IMR-90 (cell line): ENCODE measurements around the gene PARP12. TPM values are rescaled to one million over a fixed set of nuclear protein-coding genes. Genes with fewer than 3 reads are reported as not detected.

ENCODE experiments used
- ATAC-seq: fragments of 200-7000 bp; cut with Tn5 transposase; 2 replicates; pipeline ENCODE4 v1.9.1; 2020; ENCODE audit warnings: low read depth, mild to moderate bottlenecking, moderate library complexity
- BruUV-seq: library from RNA; stranded (reverse); fragments of 400-500 nt; replicated peaks from 2 replicates; lab custom pipeline; 2021; lab: Mats Ljungman, UMichigan
- CTCF ChIA-PET: fragments of 300-600 bp; formaldehyde crosslinking; extraction: SDS; loops from one replicate; lab custom pipeline; 2021; ENCODE audit warnings: antibody characterized with exemption; lab: Yijun Ruan, JAX
- POLR2A ChIA-PET: fragments of 300-600 bp; sonication (Branson Sonifier 250); formaldehyde crosslinking; loops from one replicate; lab custom pipeline; 2022; ENCODE audit warnings: antibody characterized with exemption; ENCODE audit not compliant: unreplicated experiment; lab: Charles Lee
- DNase-seq: peaks from one replicate; pipeline ENCODE4 v3.0.0; 2013
- H2AFZ ChIP-seq: replicated peaks from 2 replicates; pipeline ENCODE3; 2013; ENCODE audit warnings: low read length, mild to moderate bottlenecking; ENCODE audit not compliant: poor library complexity
- H2AK5ac ChIP-seq: 2 replicates; pipeline ENCODE4 v1.6.1; 2013; ENCODE audit warnings: low read depth, low read length, inconsistent platforms
- H2AK9ac ChIP-seq: replicated peaks from 2 replicates; pipeline ENCODE3; 2013; ENCODE audit warnings: mild to moderate bottlenecking, low read depth, low read length, moderate library complexity; ENCODE audit not compliant: poor library complexity
- H2BK120ac ChIP-seq: 2 replicates; pipeline ENCODE4 v1.6.1; 2013; ENCODE audit warnings: low read depth, low read length, inconsistent platforms
- H2BK15ac ChIP-seq: 3 replicates; pipeline ENCODE4 v1.6.1; 2013; ENCODE audit warnings: low read depth, low read length, inconsistent platforms
- H2BK20ac ChIP-seq: 2 replicates; pipeline ENCODE4 v1.6.1; 2013; ENCODE audit warnings: low read depth, mild to moderate bottlenecking, inconsistent platforms, low read length, moderate library complexity
- H2BK5ac ChIP-seq: 2 replicates; pipeline ENCODE4 v1.6.1; 2013; ENCODE audit warnings: mild to moderate bottlenecking, low read depth, low read length, inconsistent platforms; ENCODE audit not compliant: poor library complexity, severe bottlenecking
- H3K14ac ChIP-seq: replicated peaks from 2 replicates; pipeline ENCODE4 v1.6.1; 2013; ENCODE audit warnings: low read depth, low read length, inconsistent platforms
- H3K18ac ChIP-seq: 2 replicates; pipeline ENCODE4 v1.6.1; 2013; ENCODE audit warnings: low read depth, low read length, control low read depth
- H3K23ac ChIP-seq: 2 replicates; pipeline ENCODE4 v1.6.1; 2013; ENCODE audit warnings: low read depth, low read length, inconsistent platforms
- H3K27ac ChIP-seq: 2 replicates; pipeline ENCODE4 v1.5.1; 2013; ENCODE audit warnings: mild to moderate bottlenecking, control low read depth, low read length; ENCODE audit not compliant: insufficient read depth
- H3K27me3 ChIP-seq: 2 replicates; pipeline ENCODE4 v1.6.1; 2013; ENCODE audit warnings: low read length; ENCODE audit not compliant: control insufficient read depth, insufficient read depth
- H3K36me3 ChIP-seq: 2 replicates; pipeline ENCODE4 v1.6.1; 2013; ENCODE audit warnings: low read length, mixed read lengths; ENCODE audit not compliant: control insufficient read depth, insufficient read depth
- H3K4ac ChIP-seq: 2 replicates; pipeline ENCODE4 v1.6.1; 2013; ENCODE audit warnings: low read depth, low read length, inconsistent platforms
- H3K4me1 ChIP-seq: 2 replicates; pipeline ENCODE4 v1.6.1; 2013; ENCODE audit warnings: low read length, mixed read lengths; ENCODE audit not compliant: control insufficient read depth, insufficient read depth
- H3K4me2 ChIP-seq: 2 replicates; pipeline ENCODE4 v1.6.1; 2013; ENCODE audit warnings: low read depth, mild to moderate bottlenecking, control low read depth, low read length, moderate library complexity
- H3K4me3 ChIP-seq: 2 replicates; pipeline ENCODE4 v1.5.1; 2013; ENCODE audit warnings: low read depth, mild to moderate bottlenecking, control low read depth, low read length, moderate library complexity; ENCODE audit not compliant: insufficient read depth
- H3K56ac ChIP-seq: 2 replicates; pipeline ENCODE4 v1.6.1; 2013; ENCODE audit warnings: low read length, inconsistent platforms; ENCODE audit not compliant: insufficient read depth; ENCODE audit errors: extremely low read depth
- H3K79me1 ChIP-seq, 2 experiments: 2 replicates each; pipeline ENCODE4 v1.6.1; 2013; ENCODE audit warnings: low read length in 2 of 2, inconsistent platforms in 1 of 2, low read depth in 1 of 2
- H3K9ac ChIP-seq: 2 replicates; pipeline ENCODE4 v1.6.1; 2013; ENCODE audit warnings: low read depth, low read length, control low read depth
- H3K9me1 ChIP-seq: 2 replicates; pipeline ENCODE4 v1.6.1; 2013; ENCODE audit warnings: low read length, inconsistent platforms; ENCODE audit not compliant: insufficient read depth
- H3K9me3 ChIP-seq: 2 replicates; pipeline ENCODE4 v1.6.1; 2013; ENCODE audit warnings: low read length; ENCODE audit not compliant: control insufficient read depth, insufficient read depth
- H4K20me1 ChIP-seq: 2 replicates; pipeline ENCODE4 v1.6.1; 2013; ENCODE audit warnings: low read length, inconsistent platforms; ENCODE audit not compliant: insufficient read depth
- H4K5ac ChIP-seq: 2 replicates; pipeline ENCODE4 v1.6.1; 2013; ENCODE audit warnings: mild to moderate bottlenecking, low read depth, low read length, control low read depth
- H4K8ac ChIP-seq, 2 experiments: 2 replicates each; pipeline ENCODE4 v1.6.1; 2013; ENCODE audit warnings: low read depth in 2 of 2, low read length in 2 of 2, control low read depth in 1 of 2, inconsistent platforms in 1 of 2
- H4K91ac ChIP-seq: 2 replicates; pipeline ENCODE4 v1.6.1; 2013; ENCODE audit warnings: low read depth, low read length, inconsistent platforms; ENCODE audit not compliant: insufficient read depth
- CEBPB ChIP-seq: IDR thresholded peaks from 2 replicates; pipeline ENCODE4 v1.6.1; 2012; ENCODE audit warnings: low read depth, low read length, improper control_type of control experiment
- CHD1 ChIP-seq: IDR thresholded peaks from 2 replicates; pipeline ENCODE4 v1.6.1; 2012; ENCODE audit warnings: low read depth, low read length, improper control_type of control experiment
- FOS ChIP-seq: fragments of 150-350 bp; IDR thresholded peaks from 2 replicates; pipeline ENCODE4 v1.6.1; 2016; ENCODE audit warnings: low read depth, low read length
- MAFK ChIP-seq: IDR thresholded peaks from 2 replicates; pipeline ENCODE4 v1.6.1; 2012; ENCODE audit warnings: low read depth, low read length, improper control_type of control experiment
- MAZ ChIP-seq: IDR thresholded peaks from 2 replicates; pipeline ENCODE4 v1.6.1; 2012; ENCODE audit warnings: low read depth, mild to moderate bottlenecking, low read length, improper control_type of control experiment, moderate library complexity, borderline replicate concordance
- MXI1 ChIP-seq: IDR thresholded peaks from 2 replicates; pipeline ENCODE4 v1.6.1; 2012; ENCODE audit warnings: low read depth, mild to moderate bottlenecking, low read length, moderate library complexity, borderline replicate concordance
- NFE2L2 ChIP-seq: fragments of 150-350 bp; IDR thresholded peaks from 2 replicates; pipeline ENCODE4 v1.6.1; 2016; ENCODE audit warnings: low read depth, mild to moderate bottlenecking, low read length
- POLR2A ChIP-seq: IDR thresholded peaks from 2 replicates; pipeline ENCODE4 v1.6.1; 2012; ENCODE audit warnings: mild to moderate bottlenecking, low read depth, low read length
- RAD21 ChIP-seq: IDR thresholded peaks from 2 replicates; pipeline ENCODE4 v1.6.1; 2012; ENCODE audit warnings: low read length, improper control_type of control experiment
- RCOR1 ChIP-seq: IDR thresholded peaks from 2 replicates; pipeline ENCODE4 v1.6.1; 2012; ENCODE audit warnings: mild to moderate bottlenecking, low read length, improper control_type of control experiment; ENCODE audit not compliant: insufficient replicate concordance
- RFX5 ChIP-seq: IDR thresholded peaks from 2 replicates; pipeline ENCODE4 v1.8.0; 2012; ENCODE audit warnings: low read depth, mild to moderate bottlenecking, low read length, moderate library complexity
- WGBS, 2 experiments: methylation state at CpG; one replicate each; pipeline versions ENCODE4 v1.1.5 to v1.1.7; 2013; ENCODE audit warnings: missing lambda C conversion rate in 2 of 2; ENCODE audit not compliant: insufficient read length in 1 of 2; ENCODE audit errors: extremely low coverage in 2 of 2; 5-methylcytosine and 5-hydroxymethylcytosine counted together
- dilution Hi-C: fragments of 300-500 bp; cut with HindIII; formaldehyde crosslinking; loops from one replicate; pipeline ENCODE4 v1.14.3; 2018; ENCODE audit warnings: low sequenced_read_pairs; ENCODE audit not compliant: unreplicated experiment
- in situ Hi-C: fragments of 300-500 bp; cut with MboI; formaldehyde crosslinking; loops from 3 replicates; pipeline ENCODE4 v1.14.3; 2019; ENCODE audit warnings: low sequenced_read_pairs, inconsistent platforms, mixed read lengths
- intact Hi-C: fragments of 100-400 bp; cut with micrococcal nuclease; formaldehyde crosslinking; loops from 2 replicates; pipeline ENCODE4 v1.10.0; 2022
- polyA plus RNA-seq, 3 experiments: library from polyadenylated mRNA; depleted of rRNA; stranded (reverse); fragments of >200 nt; gene quantifications; 2 replicates each; pipeline ENCODE4 v1.2.3, GENCODE V29; 2012; ENCODE audit warnings: low replicate concordance in 1 of 3
- total RNA-seq: library from RNA; depleted of rRNA; stranded (reverse); fragments of >200 nt; gene quantifications from 2 replicates; pipeline ENCODE4 v1.2.3, GENCODE V29; 2012

Gene PARP12
- total and polyA plus RNA-seq, 2 of the 4 experiments (the other 2 are of a cell fraction) = 7.2 to 11.3 TPM

- H3K4me1 ChIP-seq = peaks cover 3% of the 10 kb centered on the region; the same call in 1 of the 2 replicates
- BruUV-seq = no TSS peak
- H3K56ac ChIP-seq = no peak overlapping the region
- no peak overlapping the region for H4K91ac ChIP-seq
- H3K79me1 ChIP-seq = 0 out of 4 replicates have a peak, but pooled peaks cover 0 to 3% of the 10 kb centered on the region in 2 experiments
- H3K4me3 ChIP-seq = no peak overlapping the region
- ATAC-seq (no peak), DNase-seq (no peak)
- H3K23ac ChIP-seq = no peak overlapping the region
- H4K5ac ChIP-seq = no peak overlapping the region
- POLR2A ChIA-PET = no interaction called here
- no CpG with 5 or more reads among the region's 1 CpG for WGBS, 2 experiments
- in situ Hi-C loops = no loop called here
- no peak overlapping the region for H3K27ac ChIP-seq
- no peak overlapping the region for H3K9ac ChIP-seq
- H3K9me3 ChIP-seq = no peaks in the 10 kb centered on the region
- H3K4me2 ChIP-seq = no peak overlapping the region
- H4K8ac ChIP-seq = no peak overlapping the region
- H4K20me1 ChIP-seq = no peaks in the 10 kb centered on the region
- no peak overlapping the region for H2BK5ac ChIP-seq
- no peak for TF ChIP-seq RAD21
- no peak for TF ChIP-seq RFX5
- no peak for TF ChIP-seq RCOR1
- no peak for TF ChIP-seq CHD1
- no peak for TF ChIP-seq FOS
- TF ChIP-seq NFE2L2 = no peak
- TF ChIP-seq MXI1 = no peak
- no peak for TF ChIP-seq MAFK
- no peak for TF ChIP-seq MAZ
- no peak for TF ChIP-seq CEBPB
- no peak for TF ChIP-seq POLR2A
- peaks cover 12% of the 10 kb centered on the region for H3K9me1 ChIP-seq
- peaks cover 11% of the 10 kb centered on the region for H3K36me3 ChIP-seq
- no peak overlapping the region for H2AK9ac ChIP-seq
- no peak overlapping the region for H2BK120ac ChIP-seq
- no peak overlapping the region for H2AK5ac ChIP-seq
- intact Hi-C loops = no loop called here
- no peak overlapping the region for H2AFZ ChIP-seq
- no peak overlapping the region for H3K14ac ChIP-seq
- no peaks in the 10 kb centered on the region for H3K27me3 ChIP-seq
- H2BK20ac ChIP-seq = no peak overlapping the region
- H3K4ac ChIP-seq = no peak overlapping the region
- CTCF ChIA-PET = no interaction called here
- no peak overlapping the region for H3K18ac ChIP-seq
- H2BK15ac ChIP-seq = no peak overlapping the region
- dilution Hi-C loops = no loop called here
Measured at GRCh38 chr7:140029072-140029471, 33.7 kb downstream of the PARP12 start.
